ENCODE measurements around the gene RXFP3.

RXFP3 gene

DNA sequence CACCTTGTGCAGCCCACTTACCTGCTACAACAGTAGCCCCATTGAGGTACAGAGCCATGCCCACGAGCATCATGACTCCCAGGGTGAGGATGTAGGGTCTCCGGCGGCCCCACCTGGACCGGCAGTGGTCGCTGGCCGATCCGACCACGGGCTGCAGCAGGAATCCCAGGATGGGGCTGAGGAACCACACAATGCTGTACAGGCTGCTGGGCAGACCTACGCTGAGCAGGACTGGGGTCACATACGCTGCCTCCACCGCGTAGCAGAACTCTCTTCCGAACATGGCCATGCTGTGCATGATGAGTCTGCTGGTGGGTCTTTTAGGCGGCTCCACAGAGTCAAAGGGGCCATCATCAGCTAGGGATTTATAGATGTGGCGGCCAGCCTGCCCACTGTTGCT is 48.0 kb downstream of the RXFP3 start:
- no peak for DNase-seq

DNA sequence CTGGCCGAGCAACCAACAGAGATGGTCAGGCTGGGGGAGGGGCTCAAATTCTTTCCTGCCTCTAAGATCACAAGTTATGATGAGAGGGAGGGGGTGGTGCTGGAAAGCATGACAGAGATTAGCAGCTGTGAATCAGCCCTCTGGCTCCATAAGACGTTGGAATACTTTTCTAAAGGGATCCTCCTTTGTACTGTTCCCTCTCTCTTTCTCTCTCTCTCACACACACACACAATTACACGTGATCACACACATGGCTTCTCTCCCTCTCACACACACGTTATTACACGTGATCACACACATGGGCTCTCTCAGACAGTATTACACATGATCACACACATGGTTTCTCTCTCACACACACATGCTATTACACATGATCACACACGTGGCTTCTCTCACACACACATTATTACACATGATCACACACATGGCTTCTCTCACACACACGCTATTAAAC is 48.5 kb downstream of the RXFP3 start, which contains the start of gene SLC45A2:
Gene SLC45A2, minus strand, starts transcription at position 23 of the 454 bp plus-strand sequence. CDS start 110 bp downstream, outside the sequence.
- DNase-seq: no peak

DNA sequence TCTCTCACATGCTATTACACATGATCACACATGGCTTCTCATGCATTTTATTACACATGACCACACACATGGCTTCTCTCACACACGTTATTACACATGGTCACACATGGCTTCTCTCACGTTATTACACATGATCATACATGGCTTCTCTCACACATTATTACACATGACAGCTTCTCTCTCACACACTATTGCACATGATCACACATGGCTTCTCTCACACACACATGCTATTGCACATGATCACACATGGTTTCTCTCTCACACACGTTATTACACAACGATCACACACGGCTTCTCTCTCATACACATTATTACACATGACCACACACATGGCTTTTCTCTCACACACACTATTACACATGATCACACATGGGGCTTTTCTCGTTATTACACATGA is 49.3 kb downstream of the RXFP3 start:
- DNase-seq: no peak
